ENCODE results near the gene ELANE. TPM values are rescaled to one million over a fixed set of nuclear protein-coding genes. Genes with fewer than 3 reads are reported as not detected.
"Not testable (repeated sequence)": the region's sequence is repeated elsewhere in the genome, so short reads cannot be mapped to it uniquely, and the experiment has no call there.

Gene ELANE
- total RNA-seq, 2 experiments from 2014 or later, result not detected

DNA sequence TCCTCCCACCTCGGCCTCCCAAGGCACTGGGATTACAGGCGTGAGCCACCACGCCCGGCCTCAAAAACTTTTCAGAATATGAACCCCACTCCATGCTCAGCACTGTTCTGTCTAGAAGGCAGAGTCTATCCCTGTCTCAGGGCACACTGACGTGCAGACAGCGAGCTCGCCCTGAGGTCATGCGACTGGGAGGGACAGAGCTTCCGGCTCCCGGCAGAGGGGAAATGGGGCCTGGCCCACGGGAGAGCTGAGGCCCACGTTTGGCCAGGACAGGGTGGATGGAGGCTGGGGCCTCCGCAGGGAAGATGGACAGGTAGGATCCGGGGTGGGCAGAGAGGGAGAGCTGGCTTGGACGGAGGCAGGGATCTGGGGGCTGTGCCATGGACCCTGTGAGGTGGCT, 27.2 kb upstream of the ELANE start:
- H3K4me3 Mint-ChIP-seq, result no peak overlapping the region
- H3K9me3 Mint-ChIP-seq, result no peaks in the 10 kb centered on the region
- H3K27me3 Mint-ChIP-seq, result peaks cover 32% of the 10 kb centered on the region
- no peaks in the 10 kb centered on the region for H3K4me1 Mint-ChIP-seq
- no peaks in the 10 kb centered on the region for H3K36me3 Mint-ChIP-seq
- no peak for DNase-seq
- H3K27ac Mint-ChIP-seq, result no peak overlapping the region

DNA sequence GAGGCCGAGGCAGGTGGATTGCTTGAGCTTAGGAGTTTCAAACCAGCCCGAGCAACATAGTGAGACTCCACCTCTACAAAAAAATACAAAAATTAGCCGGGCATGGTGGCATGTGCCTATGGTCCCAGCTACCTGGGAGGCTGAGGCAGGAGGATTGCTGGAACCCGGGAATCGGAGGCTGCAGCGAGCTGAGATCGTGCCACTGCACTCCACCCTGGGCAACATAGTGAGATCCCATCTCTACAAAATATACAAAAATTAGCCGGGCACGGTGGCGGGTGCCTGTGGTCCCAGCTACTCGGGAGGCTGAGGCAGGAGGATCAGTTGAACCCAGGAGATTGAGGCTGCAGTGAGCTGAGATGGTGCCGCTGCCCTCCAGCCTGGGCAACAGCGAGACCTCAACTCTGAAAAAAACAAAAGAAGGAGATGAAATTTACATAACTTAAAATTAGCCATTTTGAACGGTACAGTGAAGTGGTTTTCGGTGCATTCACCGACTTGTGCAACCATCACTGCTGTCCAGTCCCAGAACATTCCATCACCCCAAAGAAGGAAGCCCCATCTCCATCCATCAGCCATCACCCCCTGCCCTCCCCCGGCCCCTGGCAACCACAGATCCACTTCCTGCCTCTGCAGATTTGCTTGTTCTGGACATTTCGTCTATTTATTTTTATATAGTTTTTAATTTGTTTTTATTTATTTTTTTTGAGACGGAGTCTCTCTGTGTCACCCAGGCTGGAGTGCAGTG, 26.0 kb upstream of the ELANE start:
- Mint-ChIP-seq H3K4me1 (no peaks in the 10 kb centered on the region), H3K27me3 (peaks cover 32% of the 10 kb centered on the region)

GRCh38 chr19:827314-827709, 24.8 kb upstream of the ELANE start:
- Mint-ChIP-seq H3K36me3 (no peaks in the 10 kb centered on the region), H3K4me1 (no peaks in the 10 kb centered on the region), H3K27ac (no peak overlapping the region), H3K9me3 (no peaks in the 10 kb centered on the region), H3K27me3 (peaks cover 36% of the 10 kb centered on the region), H3K4me3 (no peak overlapping the region)
- no peak for DNase-seq

More for the DNA sequence above, 26.0 kb upstream of the ELANE start:
- Mint-ChIP-seq H3K9me3 (no peaks in the 10 kb centered on the region), H3K36me3 (no peaks in the 10 kb centered on the region), H3K27ac (no peak overlapping the region), H3K4me3 (no peak overlapping the region)
- DNase-seq, result no peak

DNA sequence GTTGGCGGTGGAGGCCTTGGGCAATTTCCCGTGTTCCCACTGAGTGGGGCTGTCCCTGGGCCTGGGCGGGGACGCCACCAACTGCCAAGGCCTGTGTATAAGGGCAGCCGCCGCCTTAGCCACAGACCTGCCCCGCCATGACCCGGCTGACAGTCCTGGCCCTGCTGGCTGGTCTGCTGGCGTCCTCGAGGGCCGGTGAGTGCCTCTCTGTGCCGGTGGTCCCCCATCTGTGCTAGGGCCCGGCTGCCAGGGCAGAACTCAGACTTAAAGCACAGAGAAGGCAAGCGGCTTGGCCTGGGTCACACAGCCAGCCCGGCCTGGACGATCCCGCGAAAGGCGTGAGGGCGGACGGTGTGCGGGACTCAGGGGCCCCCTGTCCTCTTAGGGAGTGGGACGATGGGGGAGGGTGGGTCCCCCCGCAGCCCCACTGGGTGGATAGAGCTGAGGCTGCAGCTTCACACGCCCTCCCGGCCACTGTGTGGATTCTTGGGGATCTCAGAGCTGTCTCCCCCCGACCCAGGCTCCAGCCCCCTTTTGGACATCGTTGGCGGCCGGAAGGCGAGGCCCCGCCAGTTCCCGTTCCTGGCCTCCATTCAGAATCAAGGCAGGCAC, 24.3 kb upstream of the ELANE start, which contains the start of gene AZU1:
AZU1 (plus strand) TSS at position 128 of the 612 bp plus-strand sequence; CDS start at position 138, 10 bp downstream.
- H3K4me1 Mint-ChIP-seq, result no peaks in the 10 kb centered on the region
- H3K4me3 Mint-ChIP-seq, result no peak within 1 kb of the TSS
- H3K36me3 Mint-ChIP-seq, result no peaks in the 10 kb centered on the region
- H3K27me3 Mint-ChIP-seq, result peaks cover 33% of the 10 kb centered on the region
- no peaks in the 10 kb centered on the region for H3K9me3 Mint-ChIP-seq
- DNase-seq, result no peak
- no peak within 1 kb of the TSS for H3K27ac Mint-ChIP-seq

DNA sequence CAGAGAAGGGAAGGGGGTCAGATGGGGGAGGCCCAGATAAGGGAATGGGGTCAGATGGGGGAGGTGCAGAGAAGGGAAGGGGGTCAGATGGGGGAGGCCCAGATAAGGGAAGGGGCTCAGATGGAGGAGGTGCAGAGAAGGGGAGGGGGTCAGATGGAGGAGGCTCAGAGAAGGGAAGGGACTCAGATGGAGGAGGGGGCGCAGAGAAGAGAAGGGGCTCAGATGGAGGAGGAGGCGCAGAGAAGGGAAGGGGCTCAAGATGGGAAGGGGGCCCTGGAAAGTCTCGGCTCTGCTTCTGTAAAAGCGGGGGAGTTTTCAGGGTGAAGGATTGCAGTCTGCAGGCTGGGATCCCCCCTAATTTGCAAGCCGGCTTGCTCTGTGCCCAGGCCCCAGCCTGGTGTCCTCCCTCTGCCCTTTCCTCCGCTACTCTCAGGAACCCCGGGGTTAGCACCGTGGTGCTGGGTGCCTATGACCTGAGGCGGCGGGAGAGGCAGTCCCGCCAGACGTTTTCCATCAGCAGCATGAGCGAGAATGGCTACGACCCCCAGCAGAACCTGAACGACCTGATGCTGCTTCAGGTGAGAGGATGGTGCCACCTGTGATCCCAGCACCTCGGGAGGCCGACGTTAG, 22.9 kb upstream of the ELANE start:
- DNase-seq, result no peak
- Mint-ChIP-seq H3K4me3 (no peak overlapping the region), H3K4me1 (no peaks in the 10 kb centered on the region), H3K27me3 (peaks cover 19% of the 10 kb centered on the region), H3K9me3 (no peaks in the 10 kb centered on the region), H3K27ac (no peak overlapping the region), H3K36me3 (no peaks in the 10 kb centered on the region)

- no peak overlapping the region for H3K27ac Mint-ChIP-seq
- H3K27me3 Mint-ChIP-seq, result peaks cover 26% of the 10 kb centered on the region
- H3K4me3 Mint-ChIP-seq, result no peak overlapping the region
- no peaks in the 10 kb centered on the region for H3K9me3 Mint-ChIP-seq
- no peaks in the 10 kb centered on the region for H3K36me3 Mint-ChIP-seq
- no peak for DNase-seq
- H3K4me1 Mint-ChIP-seq, result no peaks in the 10 kb centered on the region
These were observed 20.4 kb upstream of the ELANE start for GRCh38 chr19:831407-832369.

DNA sequence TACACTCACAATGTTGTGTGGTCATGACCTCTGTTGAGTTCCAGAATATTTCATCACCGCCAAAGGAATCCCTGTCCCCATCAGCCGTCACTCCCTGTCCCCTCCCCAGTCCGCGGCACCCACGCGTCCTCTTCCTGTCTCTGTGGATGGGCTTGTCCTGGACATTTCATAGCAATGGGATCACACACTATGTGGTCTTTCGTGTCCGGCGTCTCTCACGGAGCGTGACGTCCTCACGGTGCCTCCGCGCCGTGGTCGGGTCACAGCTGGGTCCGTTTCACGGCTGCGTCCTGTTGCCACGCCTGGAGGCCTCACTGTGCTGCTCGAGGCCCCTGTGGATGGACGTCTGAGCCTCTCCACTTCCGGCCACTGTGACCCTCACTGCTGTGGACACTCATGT, 17.9 kb upstream of the ELANE start:
- Mint-ChIP-seq H3K27ac (no peak overlapping the region), H3K4me1 (no peaks in the 10 kb centered on the region), H3K36me3 (no peaks in the 10 kb centered on the region), H3K4me3 (no peak overlapping the region), H3K9me3 (no peaks in the 10 kb centered on the region), H3K27me3 (peaks cover 36% of the 10 kb centered on the region)
- DNase-seq, result no peak

DNA sequence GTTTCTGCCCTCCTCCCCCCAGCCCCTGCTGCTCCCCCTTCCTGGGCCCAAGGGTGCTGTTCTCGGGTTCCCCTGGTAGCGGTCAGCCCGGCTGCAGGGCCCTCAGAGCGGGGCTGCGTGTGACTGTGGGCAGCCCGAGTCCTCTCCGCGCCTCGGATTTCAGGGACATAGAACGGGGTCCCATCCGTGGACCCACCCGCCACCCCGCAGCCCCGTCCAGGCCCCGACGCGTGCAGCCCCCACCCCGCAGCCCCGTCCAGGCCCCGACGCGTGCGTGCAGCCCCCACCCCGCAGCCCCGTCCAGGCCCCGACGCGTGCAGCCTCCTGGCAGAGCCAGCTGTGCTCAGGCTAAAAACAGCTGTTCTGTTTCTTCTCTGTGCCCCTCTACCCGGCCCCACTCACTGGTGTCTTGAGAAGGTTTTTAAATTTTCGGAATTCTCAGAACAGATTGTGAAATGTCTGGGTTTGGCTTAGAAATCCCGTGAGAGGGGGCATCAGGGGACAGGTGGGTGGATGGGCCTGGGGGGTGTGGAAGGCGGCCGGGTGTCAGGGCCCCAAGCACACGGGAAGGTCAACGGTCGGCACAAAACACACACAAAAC, 16.8 kb upstream of the ELANE start:
- no peaks in the 10 kb centered on the region for H3K36me3 Mint-ChIP-seq
- no peaks in the 10 kb centered on the region for H3K4me1 Mint-ChIP-seq
- no peak overlapping the region for H3K27ac Mint-ChIP-seq
- H3K27me3 Mint-ChIP-seq, result peaks cover 29% of the 10 kb centered on the region
- no peaks in the 10 kb centered on the region for H3K9me3 Mint-ChIP-seq
- no peak for DNase-seq
- H3K4me3 Mint-ChIP-seq, result no peak overlapping the region

- Mint-ChIP-seq H3K4me1 (peaks cover 3% of the 10 kb centered on the region), H3K27ac (no peak within 1 kb of the TSS)
These were observed 11.4 kb upstream of the ELANE start, which contains the start of gene PRTN3 for GRCh38 chr19:840519-841206. Gene PRTN3 (plus strand): TSS chr19:840999. CDS start chr19:841009, 10 bp downstream.

DNA sequence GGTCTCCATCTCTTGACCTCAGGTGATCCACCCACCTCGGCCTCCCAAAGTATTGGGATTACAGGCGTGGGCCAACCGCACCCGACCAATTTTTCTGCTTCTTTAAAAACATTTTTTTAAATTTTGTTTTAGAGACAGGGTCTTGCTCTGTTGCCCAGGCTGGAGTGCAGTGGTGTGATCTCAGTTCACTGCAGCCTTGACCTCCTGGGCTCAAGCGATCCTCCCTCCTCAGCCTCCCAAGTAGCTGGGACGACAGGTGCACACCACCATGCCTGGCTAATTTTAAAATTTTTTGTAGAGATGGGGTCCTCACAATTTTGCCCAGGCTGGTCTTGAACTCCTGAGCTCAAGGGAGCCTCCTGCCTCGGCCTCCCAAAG, 9.3 kb upstream of the ELANE start:
- H3K4me3 Mint-ChIP-seq, H3K36me3 Mint-ChIP-seq: not testable (repeated sequence)

More at GRCh38 chr19:840519-841206, 11.4 kb upstream of the ELANE start, which contains the start of gene PRTN3:
- no peak for DNase-seq
- H3K27me3 Mint-ChIP-seq, result peaks cover 57% of the 10 kb centered on the region
- H3K4me3 Mint-ChIP-seq, result no peak within 1 kb of the TSS
- peaks cover 3% of the 10 kb centered on the region for H3K9me3 Mint-ChIP-seq
- H3K36me3 Mint-ChIP-seq, result no peaks in the 10 kb centered on the region

GRCh38 chr19:843180-843835, 8.8 kb upstream of the ELANE start:
- Mint-ChIP-seq H3K27ac (no peak overlapping the region), H3K4me1 (peaks cover 3% of the 10 kb centered on the region), H3K36me3 (no peaks in the 10 kb centered on the region), H3K27me3 (peaks cover 60% of the 10 kb centered on the region), H3K9me3 (peaks cover 3% of the 10 kb centered on the region), H3K4me3 (no peak overlapping the region)
- no peak for DNase-seq

More for the DNA sequence above, 9.3 kb upstream of the ELANE start:
- peaks cover 56% of the 10 kb centered on the region for H3K27me3 Mint-ChIP-seq
- H3K9me3 Mint-ChIP-seq, H3K27ac Mint-ChIP-seq, DNase-seq, H3K4me1 Mint-ChIP-seq: not testable (repeated sequence)

DNA sequence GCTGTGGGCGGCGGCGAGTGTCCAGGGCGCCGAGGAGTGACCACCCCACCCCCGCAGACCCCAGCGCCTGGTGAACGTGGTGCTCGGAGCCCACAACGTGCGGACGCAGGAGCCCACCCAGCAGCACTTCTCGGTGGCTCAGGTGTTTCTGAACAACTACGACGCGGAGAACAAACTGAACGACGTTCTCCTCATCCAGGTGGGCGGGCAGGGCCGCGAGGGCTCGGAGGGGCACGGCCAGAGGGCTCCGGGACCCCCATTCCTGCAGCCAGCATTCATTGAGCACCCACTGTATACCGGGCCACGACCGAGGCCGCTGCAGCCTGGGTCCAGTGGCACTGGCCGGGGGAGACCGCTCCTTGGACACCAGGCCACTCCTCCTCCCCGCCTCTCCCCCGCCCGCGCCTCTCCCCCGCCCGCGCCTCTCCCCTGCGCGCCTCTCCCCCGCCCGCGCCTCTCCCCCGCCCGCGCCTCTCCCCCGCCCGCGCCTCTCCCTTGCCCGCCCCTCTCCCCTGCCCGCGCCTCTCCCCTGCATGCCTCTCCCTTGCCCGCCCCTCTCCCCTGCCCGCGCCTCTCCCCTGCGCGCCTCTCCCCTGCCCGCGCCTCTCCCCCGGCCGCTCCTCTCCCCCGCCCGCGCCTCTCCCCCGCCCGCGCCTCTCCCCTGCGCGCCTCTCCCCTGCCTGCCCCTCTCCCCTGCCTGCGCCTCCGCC, 8.1 kb upstream of the ELANE start:
- no peak overlapping the region for H3K27ac Mint-ChIP-seq
- H3K4me3 Mint-ChIP-seq, result no peak overlapping the region
- H3K27me3 Mint-ChIP-seq, result peaks cover 62% of the 10 kb centered on the region

GRCh38 chr19:844546-844971, 7.5 kb upstream of the ELANE start:
- DNase-seq, result no peak
- H3K36me3 Mint-ChIP-seq, result no peaks in the 10 kb centered on the region
- peaks cover 3% of the 10 kb centered on the region for H3K9me3 Mint-ChIP-seq
- peaks cover 3% of the 10 kb centered on the region for H3K4me1 Mint-ChIP-seq
- H3K27me3 Mint-ChIP-seq, result peaks cover 66% of the 10 kb centered on the region
- H3K27ac Mint-ChIP-seq, result no peak overlapping the region
- H3K4me3 Mint-ChIP-seq, result no peak overlapping the region

More for the DNA sequence above, 8.1 kb upstream of the ELANE start:
- Mint-ChIP-seq H3K4me1 (peaks cover 3% of the 10 kb centered on the region), H3K36me3 (no peaks in the 10 kb centered on the region), H3K9me3 (peaks cover 3% of the 10 kb centered on the region)
- no peak for DNase-seq

All from activated naive CD8-positive, alpha-beta T cell treated with anti-CD3 and anti-CD28 coated beads for 36 hours (primary cell).